Anterior cingulate cortex (tissue), 58 donors: ENCODE data around the gene HOMER1.
A peak's percentile ranks its signal among the peaks of the same experiment; 100 is the strongest.

Experiments used
- DNase-seq, 58 donors: peaks; one replicate each; lab custom pipeline; 2025; lab: John Stamatoyannopoulos, UW

The HOMER1 gene

GRCh38 chr5:79491690-79492317 is 22.1 kb downstream of the HOMER1 start:
- DNase-seq = no peak

GRCh38 chr5:79490323-79490936 is 23.5 kb downstream of the HOMER1 start:
- no peak for DNase-seq

- DNase-seq = no peak
Observed at GRCh38 chr5:79489773-79490172, 24.2 kb downstream of the HOMER1 start.

- no peak for DNase-seq
Observed at GRCh38 chr5:79488775-79489174, 25.2 kb downstream of the HOMER1 start.

- DNase-seq = no peak
Observed at GRCh38 chr5:79488058-79488457, 25.9 kb downstream of the HOMER1 start.

GRCh38 chr5:79487251-79487650 is 26.7 kb downstream of the HOMER1 start:
- DNase-seq = no peak

GRCh38 chr5:79486116-79486515 is 27.8 kb downstream of the HOMER1 start:
- DNase-seq = no peak

- DNase-seq = no peak
Observed at GRCh38 chr5:79484731-79485130, 29.2 kb downstream of the HOMER1 start.

- no peak for DNase-seq
Observed at GRCh38 chr5:79481574-79481973, 32.4 kb downstream of the HOMER1 start.

- DNase-seq = no peak
Observed at GRCh38 chr5:79480991-79481390, 32.9 kb downstream of the HOMER1 start.

- DNase-seq = no peak
Observed at GRCh38 chr5:79475152-79475466, 38.8 kb downstream of the HOMER1 start.

GRCh38 chr5:79474367-79475151 is 39.4 kb downstream of the HOMER1 start:
- no peak for DNase-seq

- DNase-seq = no peak
Observed at GRCh38 chr5:79471556-79471955, 42.4 kb downstream of the HOMER1 start.

- DNase-seq = no peak
Observed at GRCh38 chr5:79464695-79465332, 49.1 kb downstream of the HOMER1 start.

- DNase-seq = no peak
Observed at GRCh38 chr5:79464278-79464677, 49.7 kb downstream of the HOMER1 start.

GRCh38 chr5:79459626-79460025 is 54.3 kb downstream of the HOMER1 start:
- DNase-seq = no peak

GRCh38 chr5:79456890-79457583 is 56.9 kb downstream of the HOMER1 start:
- peak in 3 of 58 donors; percentile 3 to 17 (median 5) for DNase-seq

GRCh38 chr5:79456400-79456799 is 57.5 kb downstream of the HOMER1 start:
- no peak for DNase-seq

GRCh38 chr5:79454043-79454442 is 59.9 kb downstream of the HOMER1 start:
- DNase-seq = no peak

GRCh38 chr5:79448336-79448735 is 65.6 kb downstream of the HOMER1 start:
- DNase-seq = no peak

GRCh38 chr5:79436821-79437220 is 77.1 kb downstream of the HOMER1 start:
- no peak for DNase-seq
